ENCODE results near the gene ZNF211. TPM values are rescaled to one million over a fixed set of nuclear protein-coding genes. Genes with fewer than 3 reads are reported as not detected.

The ZNF211 gene
- total RNA-seq (10 to 100 TPM; 24.4 to 32.2 TPM), polyA plus RNA-seq (ENCODE audit: insufficient read length in 2 of 2) (10 to 100 TPM; 36.7 to 39.9 TPM)
- long read RNA-seq, donor 1, partial matches to known transcripts, result 0 of 3 reads
- long read RNA-seq, donor 1, other reads (novel, unspliced or antisense), result 0 of 3 reads
- long read RNA-seq, donor 2, result 0 reads
- long read RNA-seq, donor 3, partial matches to known transcripts, result 0 of 1 reads
- long read RNA-seq, donor 3, other reads (novel, unspliced or antisense), result 0 of 1 reads
- long read RNA-seq, donor 4, partial matches to known transcripts, result 0 of 2 reads
- long read RNA-seq, donor 4, other reads (novel, unspliced or antisense), result 0 of 2 reads

DNA sequence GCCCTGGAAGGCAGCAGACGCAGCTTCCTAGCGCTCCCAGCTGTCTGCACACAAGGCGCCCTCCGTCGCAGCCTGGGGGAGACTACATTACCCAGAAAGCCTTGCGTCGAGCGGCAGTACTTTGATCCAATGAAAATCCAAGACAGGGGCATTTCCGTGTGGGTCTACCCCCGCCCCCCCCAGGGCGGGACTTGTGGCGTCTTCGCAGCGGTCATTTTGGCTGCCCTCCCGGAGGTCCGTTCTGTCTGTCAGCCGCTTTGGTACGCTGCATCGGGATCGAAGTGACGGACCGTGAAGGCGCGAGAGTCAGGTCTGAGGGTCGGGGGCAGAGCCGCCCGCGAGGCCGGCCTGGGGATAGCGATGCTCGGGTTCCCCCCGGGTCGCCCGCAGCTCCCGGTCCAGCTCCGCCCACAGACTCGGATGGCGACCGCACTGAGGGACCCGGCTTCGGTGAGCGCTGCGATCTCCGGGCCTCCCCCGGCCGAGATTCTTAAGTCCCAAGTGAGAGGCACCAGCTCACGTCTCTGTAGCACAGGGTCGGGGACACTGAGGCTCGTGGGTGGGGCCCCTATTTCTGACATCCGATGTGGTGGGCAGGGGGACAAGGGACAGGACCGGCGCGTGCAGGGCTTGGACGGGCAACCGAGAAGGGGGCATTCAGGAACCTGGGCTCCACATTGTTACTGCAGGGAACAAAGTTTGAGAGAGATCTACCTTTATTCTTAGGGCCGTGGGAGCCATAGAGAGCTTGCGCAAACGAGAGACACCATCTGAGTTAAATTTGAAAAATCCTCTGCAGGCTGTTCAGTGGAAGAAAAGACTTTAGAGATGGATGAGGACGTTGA lies at the start of gene ZNF211:
TSS of gene ZNF211 (plus strand) at position 182 of the 845 bp plus-strand sequence. CDS start at position 361, 179 bp downstream.
- DNase-seq (ENCODE audit: low read depth in 4 of 6, low spot score in 6 of 6), result peak; percentile 90 to 99 (median 96)
- Histone ChIP-seq H3K36me3 (ENCODE audit: control insufficient read depth, insufficient read depth, low read length) (peaks cover 16% of the 10 kb centered on the region), H3K4me3 (ENCODE audit: low read depth, low read length) (peak within 1 kb of the TSS; percentile 76), H3K9me3 (ENCODE audit: control insufficient read depth, insufficient read depth, low read length) (peaks cover 1% of the 10 kb centered on the region), H3K27me3 (ENCODE audit: control insufficient read depth, insufficient read depth, low read length) (no peaks in the 10 kb centered on the region), H3K27ac (ENCODE audit: low read depth, low read length) (peak within 1 kb of the TSS; percentile 70), H3K4me1 (ENCODE audit: control insufficient read depth, insufficient read depth, low read length) (peaks cover 12% of the 10 kb centered on the region)
- under 1% methylated on average over 59 of the region's 59 CpGs for WGBS (ENCODE audit: insufficient coverage)

DNA sequence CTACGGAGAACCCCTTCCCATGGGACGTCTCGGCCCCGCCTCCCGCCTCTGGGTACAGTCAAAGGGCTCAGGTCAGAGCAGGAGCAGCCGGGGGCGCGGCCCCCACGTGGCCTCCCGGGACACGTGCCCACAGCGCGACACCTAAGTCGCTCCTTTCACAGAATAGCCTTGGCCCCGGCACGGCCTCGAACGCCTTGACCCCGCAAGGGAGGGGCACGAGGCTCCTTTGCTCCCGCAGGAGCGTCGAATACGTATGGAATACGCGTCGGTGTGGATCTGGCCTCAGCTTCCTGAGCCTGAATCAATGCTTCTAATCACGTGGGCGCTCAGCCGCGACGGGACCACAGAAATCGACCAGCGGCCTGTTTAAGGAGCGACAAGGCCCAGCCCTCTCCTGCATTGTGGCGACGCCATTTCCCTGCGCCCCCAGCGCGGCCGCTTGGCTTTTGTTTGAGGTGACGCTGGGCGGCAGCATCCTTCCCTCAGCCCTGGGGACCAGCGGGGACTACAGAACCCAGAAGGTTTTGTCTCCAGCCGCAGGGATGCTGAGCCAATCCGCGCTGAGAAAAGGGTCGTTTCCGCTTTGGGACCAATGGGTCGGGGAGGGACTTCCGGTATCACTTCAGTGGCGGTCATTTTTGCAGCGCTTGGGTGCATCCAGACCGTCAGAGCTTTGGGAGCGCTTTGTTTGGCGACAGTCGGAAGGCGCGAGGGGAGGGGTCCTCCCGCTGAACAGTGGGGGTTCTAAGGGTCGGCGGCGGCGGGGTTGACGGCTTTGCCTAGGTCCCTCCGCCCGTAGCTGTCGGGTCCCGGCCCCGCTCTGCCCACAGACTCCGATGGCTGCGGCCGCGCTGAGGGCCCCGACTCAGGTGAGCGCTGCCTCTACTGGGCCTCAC lies 49.2 kb upstream of the ZNF211 start, which contains the start of gene ZIK1:
TSS of gene ZIK1 (plus strand) at position 625 of the 896 bp plus-strand sequence. CDS start at position 837, 212 bp downstream.
- Histone ChIP-seq H3K27me3 (ENCODE audit: control insufficient read depth, insufficient read depth, low read length) (no peaks in the 10 kb centered on the region), H3K4me1 (ENCODE audit: control insufficient read depth, insufficient read depth, low read length) (peaks cover 20% of the 10 kb centered on the region), H3K27ac (ENCODE audit: low read depth, low read length) (peak within 1 kb of the TSS; percentile 93), H3K36me3 (ENCODE audit: control insufficient read depth, insufficient read depth, low read length) (peaks cover 17% of the 10 kb centered on the region), H3K4me3 (ENCODE audit: low read depth, low read length) (peak within 1 kb of the TSS; percentile 80), H3K9me3 (ENCODE audit: control insufficient read depth, insufficient read depth, low read length) (no peaks in the 10 kb centered on the region)
- WGBS (ENCODE audit: insufficient coverage), result under 1% methylated on average over 76 of the region's 76 CpGs
- peak; percentile 87 to 100 (median 96) for DNase-seq (ENCODE audit: low read depth in 4 of 6, low spot score in 6 of 6)

DNA sequence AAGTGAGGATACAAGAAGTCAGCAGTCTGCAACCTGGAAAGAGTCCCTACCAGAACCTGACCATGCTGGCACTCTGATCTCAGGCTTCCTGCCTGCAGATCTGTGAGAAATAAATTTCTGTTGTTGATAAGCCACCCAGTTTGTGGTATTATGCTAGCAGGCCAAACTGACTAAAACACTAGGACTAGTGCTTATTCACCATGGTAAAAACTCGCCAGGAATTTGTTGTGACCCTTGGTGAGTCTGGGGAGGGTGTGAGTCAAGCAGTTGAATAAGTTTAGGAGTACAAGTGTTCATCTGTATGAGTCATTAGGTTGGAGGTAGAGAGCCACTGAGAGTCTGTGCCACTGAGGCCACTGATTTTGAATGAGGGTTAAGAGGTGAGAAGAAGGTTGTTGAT lies 45.4 kb upstream of the ZNF211 start:
- 100% methylated on average over 1 of the region's 1 CpG for WGBS (ENCODE audit: insufficient coverage)
- Histone ChIP-seq H3K36me3 (ENCODE audit: control insufficient read depth, insufficient read depth, low read length) (peaks cover 45% of the 10 kb centered on the region), H3K4me3 (ENCODE audit: low read depth, low read length) (no peak overlapping the region), H3K9me3 (ENCODE audit: control insufficient read depth, insufficient read depth, low read length) (peaks cover 2% of the 10 kb centered on the region), H3K4me1 (ENCODE audit: control insufficient read depth, insufficient read depth, low read length) (peaks cover 20% of the 10 kb centered on the region), H3K27me3 (ENCODE audit: control insufficient read depth, insufficient read depth, low read length) (no peaks in the 10 kb centered on the region), H3K27ac (ENCODE audit: low read depth, low read length) (no peak overlapping the region)
- DNase-seq (ENCODE audit: low read depth in 4 of 6, low spot score in 6 of 6), result no peak

GRCh38 chr19:57599377-57599760 lies 33.6 kb upstream of the ZNF211 start:
- no peaks in the 10 kb centered on the region for H3K9me3 ChIP-seq (ENCODE audit: control insufficient read depth, insufficient read depth, low read length)
- no peaks in the 10 kb centered on the region for H3K27me3 ChIP-seq (ENCODE audit: control insufficient read depth, insufficient read depth, low read length)
- peak overlapping the region; percentile 84 for H3K4me3 ChIP-seq (ENCODE audit: low read depth, low read length)
- H3K27ac ChIP-seq (ENCODE audit: low read depth, low read length), result peak overlapping the region; percentile 7
- DNase-seq (ENCODE audit: low read depth in 4 of 6, low spot score in 6 of 6), result no peak
- H3K4me1 ChIP-seq (ENCODE audit: control insufficient read depth, insufficient read depth, low read length), result peaks cover 7% of the 10 kb centered on the region
- H3K36me3 ChIP-seq (ENCODE audit: control insufficient read depth, insufficient read depth, low read length), result peaks cover 5% of the 10 kb centered on the region
- 0% methylated on average over 2 of the region's 8 CpGs for WGBS (ENCODE audit: insufficient coverage)

DNA sequence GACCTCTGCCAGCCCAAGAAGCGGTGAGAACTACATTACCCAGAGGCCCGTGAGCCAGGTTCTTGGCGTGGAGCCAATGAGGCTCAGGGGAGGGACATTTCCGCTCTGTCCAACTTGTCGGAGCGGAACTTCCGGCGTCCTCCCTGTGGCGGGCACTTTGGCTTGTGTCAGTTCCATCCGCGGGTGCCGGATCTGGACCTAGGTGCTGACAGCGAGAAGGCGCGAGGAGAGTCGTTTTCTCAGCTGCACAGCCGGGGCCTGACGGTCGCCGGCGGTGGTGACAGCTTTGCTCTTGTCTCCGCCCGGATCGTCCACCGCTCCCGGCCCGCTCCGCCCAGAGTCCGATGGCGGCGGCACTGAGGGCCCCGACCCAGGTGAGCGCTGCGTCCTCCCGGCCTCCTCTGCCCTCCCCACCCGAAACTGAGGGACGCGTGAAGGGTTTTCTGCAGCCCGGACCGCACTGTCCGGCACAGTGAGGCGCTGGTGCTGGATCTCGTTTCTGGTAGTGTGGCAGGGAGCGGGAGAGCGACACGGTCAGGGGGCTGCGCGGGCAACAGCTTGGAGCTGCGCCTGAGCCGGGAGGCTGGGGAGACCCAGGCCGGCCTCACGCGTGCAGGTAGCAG lies 33.1 kb upstream of the ZNF211 start, which contains the start of gene ZNF530:
TSS of gene ZNF530 (plus strand) at position 125 of the 623 bp plus-strand sequence. CDS start 4,461 bp downstream, outside the sequence.
- peak within 1 kb of the TSS; percentile 7 for H3K27ac ChIP-seq (ENCODE audit: low read depth, low read length)
- under 1% methylated on average over 53 of the region's 53 CpGs for WGBS (ENCODE audit: insufficient coverage)
- peak; percentile 86 to 98 (median 96) for DNase-seq (ENCODE audit: low read depth in 4 of 6, low spot score in 6 of 6)

DNA sequence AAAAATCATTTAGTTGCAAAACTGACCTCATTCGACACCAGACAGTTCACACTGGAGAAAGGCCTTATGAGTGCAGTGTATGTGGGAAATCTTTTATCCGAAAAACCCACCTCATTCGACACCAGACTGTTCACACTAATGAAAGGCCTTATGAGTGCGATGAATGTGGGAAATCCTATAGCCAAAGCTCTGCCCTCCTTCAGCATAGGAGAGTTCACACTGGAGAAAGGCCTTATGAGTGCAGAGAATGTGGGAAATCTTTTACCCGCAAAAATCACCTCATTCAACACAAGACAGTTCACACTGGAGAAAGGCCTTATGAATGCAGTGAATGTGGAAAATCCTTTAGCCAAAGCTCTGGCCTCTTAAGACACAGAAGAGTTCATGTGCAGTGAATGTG lies 26.0 kb upstream of the ZNF211 start:
- DNase-seq (ENCODE audit: low read depth in 4 of 6, low spot score in 6 of 6), result no peak
- Histone ChIP-seq H3K27ac (ENCODE audit: low read depth, low read length) (no peak overlapping the region), H3K4me1 (ENCODE audit: control insufficient read depth, insufficient read depth, low read length) (no peaks in the 10 kb centered on the region), H3K9me3 (ENCODE audit: control insufficient read depth, insufficient read depth, low read length) (no peaks in the 10 kb centered on the region), H3K4me3 (ENCODE audit: low read depth, low read length) (no peak overlapping the region), H3K27me3 (ENCODE audit: control insufficient read depth, insufficient read depth, low read length) (no peaks in the 10 kb centered on the region), H3K36me3 (ENCODE audit: control insufficient read depth, insufficient read depth, low read length) (peaks cover 14% of the 10 kb centered on the region)
- WGBS (ENCODE audit: insufficient coverage), result no CpG with 5 or more reads among the region's 5 CpGs

More for the DNA sequence above, 33.1 kb upstream of the ZNF211 start, which contains the start of gene ZNF530:
- H3K4me1 ChIP-seq (ENCODE audit: control insufficient read depth, insufficient read depth, low read length), result peaks cover 7% of the 10 kb centered on the region
- H3K4me3 ChIP-seq (ENCODE audit: low read depth, low read length), result peak within 1 kb of the TSS; percentile 84
- H3K9me3 ChIP-seq (ENCODE audit: control insufficient read depth, insufficient read depth, low read length), result no peaks in the 10 kb centered on the region
- H3K27me3 ChIP-seq (ENCODE audit: control insufficient read depth, insufficient read depth, low read length), result no peaks in the 10 kb centered on the region
- peaks cover 6% of the 10 kb centered on the region for H3K36me3 ChIP-seq (ENCODE audit: control insufficient read depth, insufficient read depth, low read length)

GRCh38 chr19:57611113-57611512 lies 21.9 kb upstream of the ZNF211 start:
- Histone ChIP-seq H3K9me3 (ENCODE audit: control insufficient read depth, insufficient read depth, low read length) (no peaks in the 10 kb centered on the region), H3K36me3 (ENCODE audit: control insufficient read depth, insufficient read depth, low read length) (peaks cover 11% of the 10 kb centered on the region), H3K4me1 (ENCODE audit: control insufficient read depth, insufficient read depth, low read length) (peaks cover 12% of the 10 kb centered on the region), H3K4me3 (ENCODE audit: low read depth, low read length) (no peak overlapping the region), H3K27ac (ENCODE audit: low read depth, low read length) (no peak overlapping the region), H3K27me3 (ENCODE audit: control insufficient read depth, insufficient read depth, low read length) (no peaks in the 10 kb centered on the region)
- DNase-seq (ENCODE audit: low read depth in 4 of 6, low spot score in 6 of 6), result no peak
- WGBS (ENCODE audit: insufficient coverage), result 72% methylated on average over 2 of the region's 4 CpGs

- DNase-seq (ENCODE audit: low read depth in 4 of 6, low spot score in 6 of 6), result peak; percentile 79 to 98 (median 90)
- no peaks in the 10 kb centered on the region for H3K27me3 ChIP-seq (ENCODE audit: control insufficient read depth, insufficient read depth, low read length)
- no peak within 1 kb of the TSS for H3K27ac ChIP-seq (ENCODE audit: low read depth, low read length)
- peak within 1 kb of the TSS; percentile 87 for H3K4me3 ChIP-seq (ENCODE audit: low read depth, low read length)
- peaks cover 12% of the 10 kb centered on the region for H3K4me1 ChIP-seq (ENCODE audit: control insufficient read depth, insufficient read depth, low read length)
- 1% methylated on average over 64 of the region's 64 CpGs for WGBS (ENCODE audit: insufficient coverage)
- peaks cover 1% of the 10 kb centered on the region for H3K9me3 ChIP-seq (ENCODE audit: control insufficient read depth, insufficient read depth, low read length)
- H3K36me3 ChIP-seq (ENCODE audit: control insufficient read depth, insufficient read depth, low read length), result peaks cover 20% of the 10 kb centered on the region
Observed at GRCh38 chr19:57613941-57614743, 18.8 kb upstream of the ZNF211 start, which contains the start of gene ZNF134. ZNF134 (plus strand) TSS chr19:57614242; CDS start chr19:57619469, 5,227 bp downstream.
